ENCODE data around the gene AK9. TPM values are rescaled to one million over a fixed set of nuclear protein-coding genes. Genes with fewer than 3 reads are reported as not detected.

The AK9 gene
- total and polyA plus RNA-seq, 10 of the 15 experiments (the other 5 are each of a cell fraction or from before 2014, with no cell fraction given): 2.1 to 7.4 (median 4.2) TPM

DNA sequence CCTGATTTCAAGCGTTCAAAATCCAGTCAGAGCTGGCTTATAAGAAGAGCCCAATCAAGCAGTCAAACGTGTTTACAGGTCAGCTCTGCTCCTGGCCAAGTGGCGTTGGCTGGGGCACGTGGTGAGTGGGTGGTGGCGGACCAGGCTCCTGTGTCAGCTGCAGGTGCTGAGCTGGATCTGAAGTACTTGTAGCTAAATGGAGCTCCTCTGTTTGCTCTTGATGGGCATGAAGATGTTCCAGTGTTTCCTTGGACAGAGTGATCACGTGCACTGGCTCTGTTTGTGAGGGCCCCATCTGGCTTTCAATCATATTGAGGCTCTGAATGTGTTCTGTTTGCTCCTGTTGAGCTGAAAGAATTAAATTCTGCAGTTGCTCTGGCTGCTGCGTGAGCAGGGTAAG lies 225.2 kb downstream of the AK9 start:
- ChIA-PET POLR2A (interaction anchor here (1.0 to 13.1 kb wide), 3 partner anchors 9 to 17 kb away, joined by 3 to 132 read pairs (median 3); partner anchors contain the start of gene ZBTB24), CTCF (interaction anchor here (1.0 to 1.2 kb wide), 2 partner anchors 14 to 278 kb away, joined by 3 to 4 read pairs; no protein-coding TSS in a partner anchor), RAD21 (ENCODE audit: unreplicated experiment) (interaction anchor here (1.4 to 4.0 kb wide), 2 partner anchors 13 to 24 kb away, joined by 3 to 23 read pairs; no protein-coding TSS in a partner anchor), SMC1A (ENCODE audit: uncharacterized antibody, unreplicated experiment) (interaction anchor here (1.2 to 3.5 kb wide), 4 partner anchors 9 to 24 kb away, joined by 5 to 11 read pairs (median 8); partner anchors contain the start of genes MICAL1 and ZBTB24)
- H3K79me2 ChIP-seq (ENCODE audit: control insufficient read depth, insufficient read depth, low read length): peaks cover 10% of the 10 kb centered on the region
- no peak overlapping the region for H3K27ac ChIP-seq (ENCODE audit: control insufficient read depth, insufficient read depth)
- peaks cover 13 to 33% of the 10 kb centered on the region in 2 experiments for H3K36me3 ChIP-seq (ENCODE audit: control insufficient read depth in 2 of 2, insufficient read depth in 2 of 2, low read length in 1 of 2)
- no peaks in the 10 kb centered on the region; the same call in 1 of the 3 replicates for H3K9me3 ChIP-seq (replicated peaks; ENCODE audit: control insufficient read depth, insufficient read depth, low read length)
- 74% methylated on average over 7 of the region's 7 CpGs for WGBS (ENCODE audit: insufficient coverage, insufficient replicate concordance, low lambda C conversion rate, missing lambda C conversion rate)
- no peak overlapping the region for H3K4me2 ChIP-seq (ENCODE audit: control insufficient read depth, insufficient read depth)
- in situ Hi-C loops (cut with MboI) (no loop called here), intact Hi-C loops (cut with micrococcal nuclease; ENCODE audit: unreplicated experiment) (no loop called here)
- H3K9ac ChIP-seq (ENCODE audit: control insufficient read depth, insufficient read depth, low read length): no peak overlapping the region
- no peaks in the 10 kb centered on the region; the same call in none of the 2 replicates for H3K4me1 ChIP-seq (ENCODE audit: control insufficient read depth, insufficient read depth, low read length)
- DNase-seq (ENCODE audit: low read depth, low spot score): no peak
- no peak overlapping the region for H2AFZ ChIP-seq (ENCODE audit: control insufficient read depth, low read depth, low read length)
- H3K27me3 ChIP-seq (replicated peaks in 1 of 2; ENCODE audit: control insufficient read depth in 2 of 2, insufficient read depth in 2 of 2, low read length in 1 of 2): no peaks in the 10 kb centered on the region
- TF ChIP-seq ETV6 (conservative IDR thresholded peaks at IDR 0.05 in 1 of 2, IDR thresholded peaks at IDR 0.05 in 1 of 2; ENCODE audit: borderline replicate concordance in 1 of 2, low read depth in 1 of 2): no peak
- TF ChIP-seq, protein P1, sequence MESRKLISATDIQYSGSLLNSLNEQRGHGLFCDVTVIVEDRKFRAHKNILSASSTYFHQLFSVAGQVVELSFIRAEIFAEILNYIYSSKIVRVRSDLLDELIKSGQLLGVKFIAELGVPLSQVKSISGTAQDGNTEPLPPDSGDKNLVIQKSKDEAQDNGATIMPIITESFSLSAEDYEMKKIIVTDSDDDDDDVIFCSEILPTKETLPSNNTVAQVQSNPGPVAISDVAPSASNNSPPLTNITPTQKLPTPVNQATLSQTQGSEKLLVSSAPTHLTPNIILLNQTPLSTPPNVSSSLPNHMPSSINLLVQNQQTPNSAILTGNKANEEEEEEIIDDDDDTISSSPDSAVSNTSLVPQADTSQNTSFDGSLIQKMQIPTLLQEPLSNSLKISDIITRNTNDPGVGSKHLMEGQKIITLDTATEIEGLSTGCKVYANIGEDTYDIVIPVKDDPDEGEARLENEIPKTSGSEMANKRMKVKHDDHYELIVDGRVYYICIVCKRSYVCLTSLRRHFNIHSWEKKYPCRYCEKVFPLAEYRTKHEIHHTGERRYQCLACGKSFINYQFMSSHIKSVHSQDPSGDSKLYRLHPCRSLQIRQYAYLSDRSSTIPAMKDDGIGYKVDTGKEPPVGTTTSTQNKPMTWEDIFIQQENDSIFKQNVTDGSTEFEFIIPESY (IDR thresholded peaks at IDR 0.05): peak; percentile 51; the same call in 1 of the 2 replicates
- no peak overlapping the region for H3K4me3 ChIP-seq
- H4K20me1 ChIP-seq (ENCODE audit: control insufficient read depth, insufficient read depth): no peaks in the 10 kb centered on the region; the same call in 1 of the 2 replicates
- peak; percentile 32; the same call in 1 of the 3 replicates for ATAC-seq
- FAIRE-seq: no peak
- BruUV-seq (replicated peaks): no TSS peak

Measured in GM12878 (cell line).